SH-SY5Y (cell line): ENCODE results near the gene PRSS22.

Experiments
- GATA2 ChIP-seq: IDR thresholded peaks from 2 replicates; pipeline ENCODE4 v1.6.1; 2011; ENCODE audit warnings: mild to moderate bottlenecking, low read depth, low read length
- GATA3 ChIP-seq: IDR thresholded peaks from 2 replicates; pipeline ENCODE4 v1.6.1; 2011; ENCODE audit warnings: low read depth, mild to moderate bottlenecking, low read length, moderate library complexity

Gene PRSS22

DNA sequence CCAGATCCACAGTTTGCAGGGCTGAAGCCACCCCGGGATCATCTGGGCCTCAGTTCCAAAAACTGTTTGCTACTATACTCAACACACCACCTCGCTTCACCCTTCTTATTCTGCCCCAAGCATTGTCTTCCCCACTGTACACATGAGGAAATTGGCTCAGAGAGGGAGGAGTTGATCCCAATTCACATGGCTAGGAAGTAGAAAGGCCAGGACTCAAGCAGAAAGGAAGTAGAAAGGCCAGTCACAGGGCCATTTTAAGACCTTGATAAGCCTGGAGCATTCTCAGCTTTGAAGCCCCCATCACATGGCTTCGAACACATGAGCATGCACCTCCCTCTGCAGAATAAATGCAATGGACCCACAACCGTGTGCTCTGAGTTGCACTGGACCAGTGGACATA is 7.7 kb upstream of the PRSS22 start:
- TF ChIP-seq GATA3 (no peak), GATA2 (no peak)

DNA sequence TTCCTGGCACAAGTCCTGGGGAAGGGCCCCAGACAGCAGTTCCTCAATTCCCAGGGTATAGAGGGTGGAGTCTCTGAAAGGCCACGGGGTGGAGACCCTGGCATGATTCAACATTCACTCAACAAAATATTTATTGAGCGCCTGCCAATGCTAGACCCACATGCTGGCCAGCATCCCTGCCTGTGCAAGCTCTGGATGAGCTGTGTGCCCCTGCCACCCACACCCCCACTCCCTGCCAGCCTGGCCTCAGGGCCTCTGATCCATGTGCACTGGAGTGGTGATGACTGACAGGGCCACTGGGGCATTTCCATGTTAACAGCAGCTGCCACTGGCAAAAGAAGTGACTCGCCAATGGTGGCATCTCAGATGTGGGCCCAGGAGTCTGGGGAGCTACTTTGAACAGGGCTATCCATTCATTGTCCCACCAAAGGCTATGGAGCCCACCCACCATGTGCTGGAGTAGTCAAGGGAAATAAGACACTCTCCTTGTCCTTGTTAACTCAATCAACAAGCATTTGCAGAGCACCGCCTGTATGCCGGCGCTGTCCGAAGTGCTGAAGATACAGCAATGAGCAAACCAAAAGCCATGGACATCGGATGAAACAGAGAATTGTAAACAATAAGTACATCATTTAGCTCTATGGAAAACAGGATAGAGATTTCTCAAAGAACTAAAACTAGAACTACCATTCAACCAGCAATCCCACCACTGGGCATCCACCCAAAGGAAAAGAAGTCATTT is 3.0 kb upstream of the PRSS22 start:
- TF ChIP-seq GATA3 (no peak), GATA2 (no peak)

GRCh38 chr16:2859686-2860265 is 1.8 kb upstream of the PRSS22 start:
- no peak for TF ChIP-seq GATA3

DNA sequence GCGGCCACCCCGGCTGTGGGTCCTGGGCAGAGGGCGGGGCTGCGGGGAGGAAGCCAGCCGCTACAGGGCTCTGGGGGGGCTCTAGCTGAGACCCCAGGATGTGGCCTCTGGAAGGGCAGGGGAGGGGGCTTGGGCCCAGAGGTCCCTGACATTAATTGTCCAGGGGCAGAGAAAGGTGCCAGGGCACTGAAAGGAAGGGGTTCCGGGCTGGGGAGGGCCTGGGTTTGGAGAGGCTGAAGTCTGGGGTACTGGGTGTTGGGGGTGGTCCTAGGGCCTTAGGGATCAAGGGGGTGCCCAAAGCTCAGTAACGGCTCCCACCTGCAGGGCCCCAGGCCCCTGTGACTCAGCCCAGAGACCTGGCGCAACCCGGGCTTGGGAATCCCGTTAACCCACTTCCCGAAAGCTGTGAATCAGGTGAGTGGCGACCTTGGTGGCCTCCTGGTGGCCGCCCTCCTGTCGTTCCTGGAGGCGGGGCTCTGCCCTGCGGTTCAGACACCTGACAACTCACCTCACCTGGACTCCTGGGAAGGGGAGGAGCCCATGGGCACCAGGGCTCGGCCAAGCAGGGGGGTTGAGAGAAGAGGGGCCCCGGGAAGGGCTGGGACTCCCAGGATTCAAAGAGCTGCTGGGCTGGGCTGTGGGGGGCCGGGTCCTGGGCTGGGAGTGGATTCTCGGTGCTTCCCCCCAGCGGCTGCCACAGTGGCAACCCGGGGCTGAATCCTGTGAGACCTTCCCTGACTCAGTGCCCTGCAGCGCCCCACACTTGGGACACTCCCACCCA is 465 bp upstream of the PRSS22 start:
- no peak for TF ChIP-seq GATA3
- TF ChIP-seq GATA2 = no peak

DNA sequence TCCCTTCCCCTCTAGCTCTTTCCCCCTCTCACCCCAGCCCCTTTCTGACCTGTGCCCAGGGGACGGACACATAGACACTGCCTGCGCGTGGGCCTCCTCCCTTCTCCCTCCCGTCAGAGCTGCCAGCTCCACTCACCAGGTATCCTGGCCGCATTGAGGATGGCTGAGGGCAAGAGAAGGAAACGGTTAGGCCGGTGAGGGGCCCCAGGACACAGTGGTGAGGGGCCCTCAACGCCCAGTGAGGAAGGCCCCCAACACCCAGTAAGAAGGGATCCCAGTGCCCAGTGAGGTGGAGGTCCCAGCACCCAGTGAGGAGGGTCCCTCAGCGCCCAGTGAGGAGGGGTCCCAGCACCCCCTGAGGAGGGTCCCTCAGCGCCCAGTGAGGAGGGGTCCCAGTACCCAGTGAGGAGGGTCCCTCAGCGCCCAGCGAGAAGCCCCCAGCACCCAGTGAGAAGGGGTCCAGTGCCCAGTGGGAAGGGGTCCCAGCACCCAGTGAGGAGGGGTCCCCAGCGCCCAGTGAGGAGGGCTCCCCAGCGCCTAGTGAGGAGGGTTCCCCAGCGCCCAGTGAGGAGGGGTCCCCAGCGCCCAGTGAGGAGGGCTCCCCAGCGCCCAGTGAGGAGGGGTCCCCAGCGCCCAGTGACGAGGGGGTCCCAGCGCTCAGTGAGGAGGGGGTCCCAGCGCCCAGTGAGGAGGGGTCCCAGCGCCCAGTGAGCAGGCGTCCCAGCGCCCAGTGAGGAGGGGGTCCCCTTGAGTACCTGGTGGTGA is 1.1 kb downstream of the PRSS22 start:
- no peak for TF ChIP-seq GATA3
- TF ChIP-seq GATA2 = no peak

- TF ChIP-seq GATA3 = no peak
- TF ChIP-seq GATA2 = no peak
These were observed 1.8 kb downstream of the PRSS22 start for GRCh38 chr16:2856061-2856670.

DNA sequence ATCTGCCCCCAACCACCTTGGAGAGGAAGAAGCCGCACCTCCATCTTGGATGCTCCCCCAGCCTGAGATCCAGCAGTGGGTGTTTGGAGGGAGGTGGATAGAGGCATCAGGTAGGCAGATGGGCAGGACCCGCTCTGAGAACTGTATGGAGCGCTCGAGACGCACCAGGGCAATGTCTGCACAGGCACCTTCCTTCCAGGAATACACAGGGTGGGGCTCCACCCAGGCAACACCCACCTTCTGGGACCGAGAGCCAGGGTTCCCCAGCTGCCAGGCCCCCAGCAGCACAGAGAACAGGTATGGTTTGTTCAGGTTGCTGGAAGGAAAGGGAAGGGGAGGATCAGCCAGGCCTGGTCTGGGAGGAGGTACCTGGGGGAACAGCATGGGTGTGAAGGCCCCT is 2.4 kb downstream of the PRSS22 start:
- TF ChIP-seq GATA3 (no peak), GATA2 (no peak)

DNA sequence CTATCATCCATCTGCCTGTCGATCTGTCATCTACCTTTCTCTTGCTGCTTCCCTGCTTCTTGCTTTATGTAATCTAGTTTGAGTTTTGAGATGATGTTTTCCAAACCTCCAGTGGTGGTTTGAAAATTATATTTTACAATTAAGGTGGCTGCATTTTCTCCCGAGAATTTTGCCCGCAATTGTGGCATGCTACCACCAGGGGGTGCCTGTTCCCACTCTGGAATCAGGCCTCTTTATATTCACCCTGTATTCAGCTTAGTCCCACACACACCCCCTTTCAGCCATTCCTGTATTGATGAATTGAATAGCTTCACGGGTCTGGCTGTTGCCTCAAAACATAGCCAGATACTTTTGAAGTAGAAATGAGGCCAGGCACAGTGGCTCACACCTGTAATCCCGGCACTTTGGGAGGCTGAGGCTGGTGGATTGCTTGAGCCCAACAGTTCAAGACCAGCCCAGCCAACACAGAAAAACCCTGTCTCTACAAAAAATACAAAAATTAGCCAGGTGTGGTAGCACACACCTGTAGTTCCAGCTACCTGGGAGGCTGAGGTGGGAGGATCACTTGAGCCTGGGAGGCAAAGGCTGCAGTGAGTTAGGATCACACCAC is 3.2 kb downstream of the PRSS22 start:
- TF ChIP-seq GATA3 (no peak), GATA2 (no peak)

DNA sequence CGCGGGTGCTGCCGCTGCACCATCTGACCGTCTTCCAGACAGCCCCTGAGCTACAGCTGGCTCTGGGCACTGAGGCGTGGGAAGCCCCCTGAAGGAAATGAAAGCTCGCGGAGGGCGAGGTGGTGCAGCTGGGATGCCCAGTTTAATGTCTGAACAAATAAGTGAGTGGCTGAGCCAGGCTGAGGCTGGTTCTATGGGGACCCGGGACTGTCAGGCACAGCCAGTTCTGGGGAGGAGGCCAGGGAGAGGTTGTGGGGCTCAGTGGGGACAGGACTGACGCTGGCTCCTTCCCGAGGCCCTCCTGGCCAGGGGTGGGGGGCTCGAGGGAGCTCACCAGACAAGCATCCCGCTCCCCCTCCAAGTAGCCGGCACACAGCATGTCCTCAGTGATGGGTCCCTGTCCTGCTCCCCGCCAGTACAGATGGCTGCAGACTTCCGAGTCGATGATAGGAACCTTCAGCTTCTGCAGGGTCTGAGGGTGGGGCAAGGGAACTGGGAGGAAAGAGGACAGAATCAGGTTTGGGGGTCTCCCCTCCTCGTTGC is 4.4 kb downstream of the PRSS22 start:
- TF ChIP-seq GATA3 = no peak
- TF ChIP-seq GATA2 = no peak

DNA sequence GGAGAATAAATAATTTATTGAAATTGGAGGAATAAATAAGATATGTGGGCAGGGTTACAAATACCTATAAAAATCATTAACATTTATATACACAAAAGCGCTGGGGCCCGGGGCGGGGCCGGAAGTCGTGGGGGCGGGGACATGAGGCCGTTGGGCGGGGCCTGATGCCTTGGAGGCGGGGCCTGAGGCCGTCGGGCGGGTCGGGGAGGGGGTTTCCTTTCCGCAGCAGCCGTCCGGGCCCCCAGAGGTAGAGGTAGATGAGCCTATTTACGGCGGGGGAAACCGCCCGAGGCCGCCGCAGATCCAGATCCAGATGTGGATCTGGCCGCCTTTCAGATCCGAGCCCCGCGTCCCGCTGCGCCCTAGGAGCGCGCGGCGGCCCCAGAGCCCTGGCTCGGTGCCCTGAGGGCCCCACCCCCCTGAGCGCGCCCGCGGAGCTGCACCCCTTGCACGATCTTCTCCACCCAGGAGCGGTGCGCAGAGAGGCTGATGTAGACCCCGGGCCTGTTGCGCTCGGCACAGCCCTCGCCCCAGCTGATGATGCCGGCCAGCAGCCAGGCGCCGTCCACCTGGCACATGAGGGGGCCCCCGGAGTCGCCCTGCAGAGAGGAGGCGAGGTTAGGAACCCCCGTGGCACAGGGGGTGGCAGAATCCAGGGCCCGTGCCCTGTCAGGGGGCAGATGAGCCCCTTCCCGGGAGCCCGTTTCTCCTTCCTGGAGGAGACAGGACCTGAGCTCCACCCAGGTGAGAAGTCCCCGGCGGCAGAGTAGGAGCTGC is 5.1 kb downstream of the PRSS22 start:
- TF ChIP-seq GATA2 (0 out of 2 replicates have a peak, but pooled peaks have one; percentile 8), GATA3 (no peak)

DNA sequence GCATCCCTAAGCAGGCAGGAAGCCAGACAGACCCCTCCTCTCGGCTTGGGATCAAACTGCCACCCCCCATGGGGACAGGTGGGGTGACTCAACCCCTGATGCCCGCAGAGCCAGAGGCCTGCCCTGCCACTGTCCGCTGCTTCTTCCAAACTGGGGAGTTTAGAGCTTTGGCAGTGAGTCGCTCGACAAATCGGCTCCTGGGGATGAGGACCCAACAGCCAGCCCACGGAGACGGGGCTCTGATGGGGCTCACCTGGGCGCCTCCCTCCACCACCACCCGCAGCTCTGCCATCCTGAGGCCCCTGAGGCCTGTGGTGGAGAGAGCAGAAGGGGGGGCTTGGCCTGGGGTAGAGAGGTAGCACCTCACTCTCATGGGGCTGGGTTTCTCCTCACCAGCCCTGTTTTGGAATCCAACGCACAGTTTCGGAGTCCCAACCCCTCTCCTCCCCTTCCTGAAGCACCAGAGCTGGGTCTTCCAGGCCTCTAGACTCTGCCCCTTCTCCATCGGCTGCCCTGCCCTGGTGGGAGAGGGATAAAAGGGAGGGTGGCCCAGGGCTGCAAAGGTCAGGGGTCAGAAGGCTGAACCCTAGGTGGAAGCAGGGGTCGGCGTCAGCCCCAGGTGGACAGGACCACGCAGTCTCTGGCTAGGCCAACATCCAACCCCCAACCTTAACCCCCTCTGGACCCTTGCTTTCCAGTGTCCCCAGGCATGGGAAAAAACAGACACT is 5.8 kb downstream of the PRSS22 start:
- TF ChIP-seq GATA3 (no peak), GATA2 (no peak)

GRCh38 chr16:2848933-2849725 is 8.8 kb downstream of the PRSS22 start:
- TF ChIP-seq GATA3 = no peak
- no peak for TF ChIP-seq GATA2
